ENCODE results near the gene SLC16A5. TPM values are rescaled to one million over a fixed set of nuclear protein-coding genes. Genes with fewer than 3 reads are reported as not detected.
"Not testable (repeated sequence)": the region's sequence is repeated elsewhere in the genome, so short reads cannot be mapped to it uniquely, and the experiment has no call there.

Gene SLC16A5
- total and polyA plus RNA-seq, 3 experiments from 2014 or later, result 0.82 to 1.9 (median 1.3) TPM

- ChIA-PET POLR2A (no interaction called here), CTCF (interaction anchor here (12.6 kb wide), 1 partner anchor 14 kb away, joined by 151 read pairs; the partner anchor contains the start of gene ARMC7)
- no peaks in the 10 kb centered on the region for H3K9me3 ChIP-seq (ENCODE audit: low read length)
- DNase-seq, result no peak
- Mint-ChIP-seq H3K4me1 (peaks cover 30 to 38% (median 31%) of the 10 kb centered on the region in 3 donors), H3K4me3 (peak overlapping the region in 3 of 7 donors; percentile 25 to 78 (median 66)), H3K9me3 (no peaks in the 10 kb centered on the region), H3K27ac (peak overlapping the region in 2 of 8 donors; percentile 37 to 43), H3K27me3 (no peaks in the 10 kb centered on the region), H3K36me3 (peaks cover 0 to 22% (median 2%) of the 10 kb centered on the region in 3 donors)
- H3K27me3 ChIP-seq (ENCODE audit: insufficient read depth, low read length, poor library complexity, severe bottlenecking), result no peaks in the 10 kb centered on the region
- peaks cover 31% of the 10 kb centered on the region for H3K4me1 ChIP-seq (ENCODE audit: insufficient read depth, low read length)
- peaks cover 8% of the 10 kb centered on the region for H3K36me3 ChIP-seq (ENCODE audit: insufficient read depth, low read length)
- no peak overlapping the region for H3K4me3 ChIP-seq (ENCODE audit: low read length)
- H3K27ac ChIP-seq (ENCODE audit: low read depth, low read length), result no peak overlapping the region
These were observed 41.1 kb downstream of the SLC16A5 start for GRCh38 chr17:75128694-75129505.

GRCh38 chr17:75129576-75129975 lies 41.8 kb downstream of the SLC16A5 start:
- Mint-ChIP-seq H3K4me3 (peak overlapping the region; percentile 28 to 88 (median 60)), H3K9me3 (no peaks in the 10 kb centered on the region), H3K36me3 (peaks cover 0 to 20% (median 2%) of the 10 kb centered on the region in 3 donors), H3K27ac (peak overlapping the region in 5 of 8 donors; percentile 29 to 83 (median 45)), H3K4me1 (peaks cover 23 to 31% (median 25%) of the 10 kb centered on the region in 3 donors), H3K27me3 (no peaks in the 10 kb centered on the region)
- ChIA-PET CTCF (interaction anchor here (12.6 kb wide), 1 partner anchor 15 kb away, joined by 151 read pairs; the partner anchor contains the start of gene ARMC7), POLR2A (no interaction called here)
- no peaks in the 10 kb centered on the region for H3K27me3 ChIP-seq (ENCODE audit: insufficient read depth, low read length, poor library complexity, severe bottlenecking)
- H3K9me3 ChIP-seq (ENCODE audit: low read length), result no peaks in the 10 kb centered on the region
- no peak overlapping the region for H3K4me3 ChIP-seq (ENCODE audit: low read length)
- no peak for DNase-seq
- H3K27ac ChIP-seq (ENCODE audit: low read depth, low read length), result no peak overlapping the region
- H3K4me1 ChIP-seq (ENCODE audit: insufficient read depth, low read length), result peaks cover 24% of the 10 kb centered on the region
- H3K36me3 ChIP-seq (ENCODE audit: insufficient read depth, low read length), result peaks cover 8% of the 10 kb centered on the region

- Mint-ChIP-seq H3K4me3 (peak overlapping the region; percentile 60 to 97 (median 84)), H3K4me1 (peaks cover 18 to 27% (median 20%) of the 10 kb centered on the region in 3 donors), H3K36me3 (peaks cover 0 to 23% (median 2%) of the 10 kb centered on the region in 3 donors), H3K27ac (peak overlapping the region in 7 of 8 donors; percentile 30 to 92 (median 85)), H3K27me3 (no peaks in the 10 kb centered on the region), H3K9me3 (no peaks in the 10 kb centered on the region)
- Histone ChIP-seq H3K9me3 (ENCODE audit: low read length) (no peaks in the 10 kb centered on the region), H3K27me3 (ENCODE audit: insufficient read depth, low read length, poor library complexity, severe bottlenecking) (no peaks in the 10 kb centered on the region), H3K36me3 (ENCODE audit: insufficient read depth, low read length) (peaks cover 8% of the 10 kb centered on the region), H3K4me1 (ENCODE audit: insufficient read depth, low read length) (peaks cover 18% of the 10 kb centered on the region), H3K27ac (ENCODE audit: low read depth, low read length) (peak overlapping the region; percentile 67), H3K4me3 (ENCODE audit: low read length) (no peak overlapping the region)
- ChIA-PET POLR2A (interaction anchor here (0.5 to 3.1 kb wide), 6 partner anchors 10 to 120 kb away, joined by 3 to 12 read pairs (median 4); partner anchors contain the start of gene ARMC7), CTCF (interaction anchor here (1.0 to 12.6 kb wide), 6 partner anchors 11 to 90 kb away, joined by 3 to 151 read pairs (median 6); partner anchors contain the start of gene ARMC7)
- DNase-seq, result no peak
These were observed 42.4 kb downstream of the SLC16A5 start for GRCh38 chr17:75130059-75130631.

GRCh38 chr17:75130632-75131277 lies 43.0 kb downstream of the SLC16A5 start:
- peak overlapping the region; percentile 30 to 96 (median 86) for H3K27ac Mint-ChIP-seq
- peaks cover 8% of the 10 kb centered on the region for H3K36me3 ChIP-seq (ENCODE audit: insufficient read depth, low read length)

GRCh38 chr17:75131278-75132017 lies 43.7 kb downstream of the SLC16A5 start, which contains the start of gene NT5C:
Gene NT5C, minus strand, starts transcription at chr17:75131742. Its CDS starts 35 bp downstream, at chr17:75131707.
- Mint-ChIP-seq H3K36me3 (peaks cover 0 to 28% (median 2%) of the 10 kb centered on the region in 3 donors), H3K9me3 (no peaks in the 10 kb centered on the region), H3K4me1 (peaks cover 7 to 16% (median 11%) of the 10 kb centered on the region in 3 donors), H3K27me3 (no peaks in the 10 kb centered on the region), H3K27ac (peak within 1 kb of the TSS; percentile 56 to 96 (median 88)), H3K4me3 (peak within 1 kb of the TSS; percentile 84 to 97 (median 89))
- peaks cover 8% of the 10 kb centered on the region for H3K36me3 ChIP-seq (ENCODE audit: insufficient read depth, low read length)
- H3K27ac ChIP-seq (ENCODE audit: low read depth, low read length), result peak within 1 kb of the TSS; percentile 67
- DNase-seq, result peak; percentile 48 to 70 (median 64)
- CTCF ChIA-PET, result interaction anchor here (0.6 to 12.6 kb wide), 14 partner anchors 9 to 175 kb away, joined by 3 to 151 read pairs (median 4); partner anchors contain the start of gene ARMC7
- H3K4me1 ChIP-seq (ENCODE audit: insufficient read depth, low read length), result peaks cover 10% of the 10 kb centered on the region
- H3K27me3 ChIP-seq (ENCODE audit: insufficient read depth, low read length, poor library complexity, severe bottlenecking), result no peaks in the 10 kb centered on the region
- H3K4me3 ChIP-seq (ENCODE audit: low read length), result peak within 1 kb of the TSS; percentile 52
- POLR2A ChIA-PET, result interaction anchor here (0.6 to 3.1 kb wide), 11 partner anchors 10 to 382 kb away, joined by 3 to 12 read pairs (median 4); partner anchors contain the start of genes ARMC7 and MIF4GD
- H3K9me3 ChIP-seq (ENCODE audit: low read length), result no peaks in the 10 kb centered on the region

More at GRCh38 chr17:75130632-75131277, 43.0 kb downstream of the SLC16A5 start:
- H3K27ac ChIP-seq (ENCODE audit: low read depth, low read length), result peak overlapping the region; percentile 67
- ChIA-PET POLR2A (interaction anchor here (0.5 to 3.1 kb wide), 9 partner anchors 10 to 71 kb away, joined by 3 to 12 read pairs (median 4); partner anchors contain the start of gene ARMC7), CTCF (interaction anchor here (0.6 to 12.6 kb wide), 14 partner anchors 8 to 174 kb away, joined by 3 to 151 read pairs (median 4); partner anchors contain the start of gene ARMC7)
- Mint-ChIP-seq H3K9me3 (no peaks in the 10 kb centered on the region), H3K4me3 (peak overlapping the region; percentile 82 to 97 (median 89)), H3K27me3 (no peaks in the 10 kb centered on the region), H3K36me3 (peaks cover 0 to 26% (median 2%) of the 10 kb centered on the region in 3 donors), H3K4me1 (peaks cover 13 to 23% (median 17%) of the 10 kb centered on the region in 3 donors)
- peaks cover 15% of the 10 kb centered on the region for H3K4me1 ChIP-seq (ENCODE audit: insufficient read depth, low read length)
- no peaks in the 10 kb centered on the region for H3K27me3 ChIP-seq (ENCODE audit: insufficient read depth, low read length, poor library complexity, severe bottlenecking)
- DNase-seq, result peak in 3 of 5 donors; percentile 30 to 60 (median 39)
- no peaks in the 10 kb centered on the region for H3K9me3 ChIP-seq (ENCODE audit: low read length)
- H3K4me3 ChIP-seq (ENCODE audit: low read length), result peak overlapping the region; percentile 52

GRCh38 chr17:75132018-75133000 lies 44.6 kb downstream of the SLC16A5 start:
- ChIA-PET CTCF (interaction anchor here (0.6 to 12.6 kb wide), 10 partner anchors 9 to 171 kb away, joined by 3 to 151 read pairs (median 5); partner anchors contain the start of gene ARMC7), POLR2A (interaction anchor here (0.6 to 3.1 kb wide), 11 partner anchors 8 to 383 kb away, joined by 3 to 12 read pairs (median 4); partner anchors contain the start of genes ARMC7 and MIF4GD)
- H3K9me3 ChIP-seq (ENCODE audit: low read length); H3K9me3 Mint-ChIP-seq; H3K27me3 Mint-ChIP-seq; H3K27me3 ChIP-seq (ENCODE audit: insufficient read depth, low read length, poor library complexity, severe bottlenecking); H3K36me3 ChIP-seq (ENCODE audit: insufficient read depth, low read length); DNase-seq; H3K4me1 ChIP-seq (ENCODE audit: insufficient read depth, low read length): not testable (repeated sequence)
- Mint-ChIP-seq H3K4me3 (peak overlapping the region; percentile 84 to 92 (median 89)), H3K4me1 (peaks cover 7 to 15% (median 11%) of the 10 kb centered on the region in 3 donors), H3K27ac (peak overlapping the region; percentile 56 to 93 (median 84)), H3K36me3 (peaks cover 0 to 28% (median 3%) of the 10 kb centered on the region in 3 donors)
- H3K4me3 ChIP-seq (ENCODE audit: low read length), result peak overlapping the region; percentile 52
- H3K27ac ChIP-seq (ENCODE audit: low read depth, low read length), result peak overlapping the region; percentile 67
